GM13976 (cell line): ENCODE data around the gene IHH.

Experiments used
- DNase-seq: peaks from one replicate; pipeline ENCODE4 v3.0.0; 2012; ENCODE audit warnings: low spot score
- CTCF ChIP-seq: IDR thresholded peaks from 2 replicates; pipeline ENCODE4 v1.5.1; 2012; ENCODE audit warnings: borderline replicate concordance, mild to moderate bottlenecking; ENCODE audit not compliant: insufficient read depth; ENCODE audit errors: extremely low read depth, missing control alignments, control extremely low read depth
- in situ Hi-C: fragments of 300-500 bp; cut with MboI; formaldehyde crosslinking; loops from one replicate; pipeline ENCODE4 v1.12.0; 2022; ENCODE audit warnings: low sequenced_read_pairs, mixed read lengths, inconsistent platforms; ENCODE audit not compliant: unreplicated experiment

Gene IHH

DNA sequence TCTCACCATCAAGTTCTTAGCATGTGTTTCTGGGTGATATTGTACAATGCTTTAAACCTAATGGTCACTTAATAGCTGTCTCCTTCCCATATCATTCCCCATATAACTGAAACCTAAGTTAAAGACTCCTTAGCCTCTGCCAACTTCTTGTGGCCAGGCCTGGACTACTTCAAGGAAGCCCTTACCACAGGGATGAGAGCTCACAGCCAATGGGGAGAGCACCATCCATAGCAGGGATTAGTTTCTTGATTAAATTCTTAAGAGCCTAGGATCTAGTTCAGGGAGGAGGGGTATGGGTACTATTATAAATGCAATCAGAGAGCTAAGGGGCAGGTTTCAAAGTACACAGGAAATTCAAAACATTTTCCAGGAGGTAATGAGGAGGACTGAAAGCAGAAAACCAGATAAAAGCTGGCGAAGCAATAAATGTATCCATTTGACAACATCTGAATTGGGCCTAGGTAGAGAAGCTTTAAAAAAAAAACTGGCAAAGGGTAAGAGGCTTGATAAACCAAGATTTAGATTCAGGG, 34.8 kb upstream of the IHH start:
- in situ Hi-C loops = no loop called here
- no peak for DNase-seq
- no peak for TF ChIP-seq CTCF

DNA sequence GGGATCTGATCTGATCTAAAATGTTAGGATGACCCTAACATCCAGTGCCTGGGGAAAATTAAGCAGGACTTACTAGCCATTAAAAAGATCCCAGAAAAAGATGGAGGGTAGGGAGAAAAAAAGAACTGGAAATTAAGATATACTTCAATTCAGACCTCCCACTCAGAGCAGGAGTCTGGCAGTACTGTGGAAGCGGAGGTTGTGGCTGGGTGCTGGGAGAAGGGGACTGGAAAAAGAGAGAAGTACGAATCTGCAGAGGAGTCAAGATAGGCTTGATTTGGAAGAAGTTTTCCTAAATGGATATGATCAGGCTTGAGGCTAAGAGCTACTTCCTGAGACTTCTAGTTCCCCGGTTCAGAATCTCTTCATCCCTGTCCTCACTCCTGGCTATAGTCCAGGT, 33.5 kb upstream of the IHH start:
- DNase-seq = no peak
- no peak for TF ChIP-seq CTCF
- in situ Hi-C loops = no loop called here

DNA sequence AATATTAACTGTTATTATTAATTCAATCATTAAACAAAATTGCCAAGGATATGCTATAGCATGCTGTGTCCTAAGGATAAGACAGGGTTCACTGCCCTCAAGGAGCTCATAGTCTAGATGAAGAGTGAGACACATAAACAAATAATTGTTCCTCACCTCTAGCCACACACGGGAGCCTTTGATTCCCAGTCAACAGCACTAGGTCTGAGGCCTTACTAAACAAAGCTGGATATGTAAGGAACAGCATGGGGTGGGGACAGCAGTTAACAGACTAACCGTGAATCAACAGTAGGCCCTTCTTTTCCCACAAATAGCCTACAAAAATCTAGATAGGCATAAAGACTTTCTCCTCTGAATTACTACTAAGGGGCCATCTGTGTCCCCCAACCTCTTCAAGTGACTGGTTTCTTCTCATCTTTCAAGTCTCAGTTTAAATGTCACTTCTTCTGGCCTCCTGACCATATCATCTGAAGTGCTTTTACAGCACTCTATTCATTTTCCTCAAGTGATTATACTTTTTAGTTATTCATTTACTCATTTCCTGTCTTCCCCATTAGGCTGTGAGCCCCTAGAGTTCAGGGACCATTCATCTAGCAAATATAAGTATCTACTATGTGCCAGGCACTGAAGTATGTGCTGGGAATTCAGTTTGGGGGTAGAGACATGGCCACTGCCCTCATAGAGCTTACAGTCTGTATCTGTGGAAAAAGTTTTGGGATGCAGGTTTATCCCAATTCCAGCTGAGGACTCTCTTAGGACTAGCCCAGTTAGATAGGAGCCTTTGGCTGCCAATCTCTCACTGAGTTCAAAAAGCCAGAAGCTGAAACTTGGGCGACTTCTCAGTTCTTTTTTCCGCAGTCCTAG, 29.9 kb upstream of the IHH start:
- DNase-seq = no peak
- in situ Hi-C loops = no loop called here
- no peak for TF ChIP-seq CTCF

GRCh38 chr2:219089330-219089729, 28.6 kb upstream of the IHH start:
- in situ Hi-C loops = no loop called here
- no peak for DNase-seq
- TF ChIP-seq CTCF = no peak

DNA sequence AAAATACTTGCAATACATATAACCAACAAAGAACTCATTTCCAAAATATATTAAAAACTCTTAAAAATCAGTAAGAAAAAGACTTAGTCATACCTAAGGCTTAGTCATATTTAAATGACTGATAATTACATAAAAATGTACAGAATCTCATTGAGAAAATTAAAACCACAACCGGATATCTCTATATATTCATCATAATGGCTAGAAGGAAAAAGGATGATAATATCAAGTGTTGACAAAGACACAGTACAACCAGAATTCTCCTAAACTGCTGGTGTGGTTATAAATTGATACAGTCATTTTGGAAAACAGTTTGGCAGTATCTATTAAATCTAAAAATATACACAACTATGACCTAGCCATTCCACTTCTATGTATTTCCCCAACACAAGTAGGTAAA, 27.1 kb upstream of the IHH start:
- DNase-seq = no peak
- TF ChIP-seq CTCF = no peak
- in situ Hi-C loops = no loop called here

DNA sequence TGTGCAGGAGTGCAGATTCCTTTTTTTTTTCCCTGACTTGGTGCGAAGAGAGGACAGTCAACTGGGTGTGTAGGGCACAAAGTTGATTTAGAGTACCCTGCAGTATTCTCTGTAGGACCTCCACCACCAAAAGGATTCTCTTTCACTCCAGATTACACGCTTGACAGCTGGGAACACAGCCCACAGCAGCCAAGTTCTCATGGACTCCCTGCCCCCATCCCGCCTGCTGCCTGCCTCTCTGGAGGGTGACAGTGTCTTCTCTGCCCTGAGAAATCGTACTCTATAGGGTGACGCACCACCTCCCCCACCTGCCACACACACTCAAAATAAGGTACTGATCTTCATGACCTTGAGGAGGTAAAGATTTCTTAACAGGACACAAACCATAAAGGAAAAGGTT, 26.6 kb upstream of the IHH start:
- in situ Hi-C loops = no loop called here
- DNase-seq = no peak
- TF ChIP-seq CTCF = no peak
